Calu3 (cell line): ENCODE results near the gene ZFTA. TPM values are rescaled to one million over a fixed set of nuclear protein-coding genes. Genes with fewer than 3 reads are reported as not detected.
"Not testable (repeated sequence)": the region's sequence is repeated elsewhere in the genome, so short reads cannot be mapped to it uniquely, and the experiment has no call there.

Experiments used
- BruUV-seq: library from RNA; stranded (reverse); fragments of 400-500 nt; replicated peaks from 2 replicates; lab custom pipeline; 2021; lab: Mats Ljungman, UMichigan
- CTCF ChIA-PET: fragments of 300-600 bp; sonication (Branson Sonifier 250); formaldehyde crosslinking; loops from one replicate; lab custom pipeline; 2022; ENCODE audit warnings: antibody characterized with exemption; lab: Charles Lee
- DNase-seq: peaks from one replicate; pipeline ENCODE4 v3.0.0; 2022
- H3K27ac Mint-ChIP-seq: one replicate; pipeline ENCODE4 v1.8.0; 2022; ENCODE audit warnings: mixed read lengths; ENCODE audit not compliant: unreplicated experiment
- H3K27me3 Mint-ChIP-seq: one replicate; pipeline ENCODE4 v1.8.0; 2022; ENCODE audit warnings: mixed read lengths; ENCODE audit not compliant: unreplicated experiment
- H3K36me3 Mint-ChIP-seq: one replicate; pipeline ENCODE4 v1.8.0; 2022; ENCODE audit warnings: mild to moderate bottlenecking, moderate library complexity, mixed read lengths; ENCODE audit not compliant: insufficient read depth, unreplicated experiment
- H3K4me1 Mint-ChIP-seq: one replicate; pipeline ENCODE4 v1.8.0; 2022; ENCODE audit warnings: mild to moderate bottlenecking, low read depth, mixed read lengths; ENCODE audit not compliant: unreplicated experiment
- H3K4me3 Mint-ChIP-seq: one replicate; pipeline ENCODE4 v1.8.0; 2022; ENCODE audit warnings: mild to moderate bottlenecking, low read depth, moderate library complexity, mixed read lengths; ENCODE audit not compliant: unreplicated experiment
- H3K9me3 Mint-ChIP-seq: one replicate; pipeline ENCODE4 v1.8.0; 2022; ENCODE audit warnings: low read depth, mixed read lengths; ENCODE audit not compliant: unreplicated experiment
- intact Hi-C: fragments of 100-400 bp; cut with micrococcal nuclease; formaldehyde crosslinking; loops from one replicate; pipeline ENCODE4 v1.10.0; 2022; ENCODE audit not compliant: unreplicated experiment
- total RNA-seq: library from RNA; stranded (reverse); gene quantifications from 2 replicates; pipeline ENCODE4 v1.2.3, GENCODE V29; 2022
- TF ChIP-seq, protein P1 (sequence below): fragments of 200-600 bp; IDR thresholded peaks from one replicate; pipeline ENCODE4 v1.8.0; 2022; ENCODE audit warnings: antibody characterized with exemption; ENCODE audit not compliant: unreplicated experiment

Gene ZFTA
- total RNA-seq, 1 experiment from 2014 or later, result 12.1 TPM

GRCh38 chr11:63783925-63784592 lies 15.5 kb upstream of the ZFTA start:
- no TSS peak for BruUV-seq

GRCh38 chr11:63782749-63783148 lies 14.2 kb upstream of the ZFTA start:
- no TSS peak for BruUV-seq

More at GRCh38 chr11:63783925-63784592, 15.5 kb upstream of the ZFTA start:
- CTCF ChIA-PET, result no interaction called here
- peaks cover under 1% of the 10 kb centered on the region for H3K27me3 Mint-ChIP-seq
- DNase-seq, result no peak
- TF ChIP-seq, protein P1, sequence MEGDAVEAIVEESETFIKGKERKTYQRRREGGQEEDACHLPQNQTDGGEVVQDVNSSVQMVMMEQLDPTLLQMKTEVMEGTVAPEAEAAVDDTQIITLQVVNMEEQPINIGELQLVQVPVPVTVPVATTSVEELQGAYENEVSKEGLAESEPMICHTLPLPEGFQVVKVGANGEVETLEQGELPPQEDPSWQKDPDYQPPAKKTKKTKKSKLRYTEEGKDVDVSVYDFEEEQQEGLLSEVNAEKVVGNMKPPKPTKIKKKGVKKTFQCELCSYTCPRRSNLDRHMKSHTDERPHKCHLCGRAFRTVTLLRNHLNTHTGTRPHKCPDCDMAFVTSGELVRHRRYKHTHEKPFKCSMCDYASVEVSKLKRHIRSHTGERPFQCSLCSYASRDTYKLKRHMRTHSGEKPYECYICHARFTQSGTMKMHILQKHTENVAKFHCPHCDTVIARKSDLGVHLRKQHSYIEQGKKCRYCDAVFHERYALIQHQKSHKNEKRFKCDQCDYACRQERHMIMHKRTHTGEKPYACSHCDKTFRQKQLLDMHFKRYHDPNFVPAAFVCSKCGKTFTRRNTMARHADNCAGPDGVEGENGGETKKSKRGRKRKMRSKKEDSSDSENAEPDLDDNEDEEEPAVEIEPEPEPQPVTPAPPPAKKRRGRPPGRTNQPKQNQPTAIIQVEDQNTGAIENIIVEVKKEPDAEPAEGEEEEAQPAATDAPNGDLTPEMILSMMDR, result no peak
- no peaks in the 10 kb centered on the region for H3K9me3 Mint-ChIP-seq
- H3K4me1 Mint-ChIP-seq, result no peaks in the 10 kb centered on the region
- no peak overlapping the region for H3K4me3 Mint-ChIP-seq
- intact Hi-C loops, result no loop called here
- H3K36me3 Mint-ChIP-seq, result no peaks in the 10 kb centered on the region
- H3K27ac Mint-ChIP-seq, result no peak overlapping the region

DNA sequence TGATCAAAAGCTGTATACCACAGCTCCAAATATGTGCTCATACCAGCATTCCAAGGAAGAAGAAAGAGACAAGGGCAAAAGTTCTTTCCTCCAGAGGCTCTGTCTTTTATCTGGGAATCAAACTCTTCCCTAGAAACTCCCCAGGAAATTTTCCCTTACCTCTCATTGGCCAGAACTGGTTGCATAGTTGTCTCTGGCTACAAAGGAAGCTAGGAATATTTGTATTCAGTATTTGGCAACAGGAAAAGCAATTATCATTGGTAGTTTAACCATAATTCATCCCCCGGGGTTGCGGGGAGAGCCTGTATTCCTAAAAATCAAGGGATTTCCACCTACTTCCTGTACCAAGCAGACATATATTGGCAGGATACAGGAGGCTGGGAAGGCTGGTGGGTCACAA lies 10.5 kb upstream of the ZFTA start:
- Mint-ChIP-seq H3K9me3 (no peaks in the 10 kb centered on the region), H3K4me1 (no peaks in the 10 kb centered on the region), H3K4me3 (no peak overlapping the region), H3K36me3 (no peaks in the 10 kb centered on the region), H3K27ac (no peak overlapping the region), H3K27me3 (peaks cover 20% of the 10 kb centered on the region)
- intact Hi-C loops, result no loop called here
- no peak for DNase-seq
- CTCF ChIA-PET, result interaction anchor here (1.4 kb wide), 1 partner anchor 10 kb away, joined by 5 read pairs; the partner anchor contains the start of gene ZFTA
- TF ChIP-seq, protein P1, result no peak
- no TSS peak for BruUV-seq

More at GRCh38 chr11:63782749-63783148, 14.2 kb upstream of the ZFTA start:
- TF ChIP-seq, protein P1, result no peak
- no peak overlapping the region for H3K27ac Mint-ChIP-seq
- H3K36me3 Mint-ChIP-seq, result no peaks in the 10 kb centered on the region
- no peak for DNase-seq
- H3K27me3 Mint-ChIP-seq, result peaks cover 14% of the 10 kb centered on the region
- H3K4me1 Mint-ChIP-seq, result no peaks in the 10 kb centered on the region
- CTCF ChIA-PET, result no interaction called here
- no peak overlapping the region for H3K4me3 Mint-ChIP-seq
- no peaks in the 10 kb centered on the region for H3K9me3 Mint-ChIP-seq
- intact Hi-C loops, result no loop called here

DNA sequence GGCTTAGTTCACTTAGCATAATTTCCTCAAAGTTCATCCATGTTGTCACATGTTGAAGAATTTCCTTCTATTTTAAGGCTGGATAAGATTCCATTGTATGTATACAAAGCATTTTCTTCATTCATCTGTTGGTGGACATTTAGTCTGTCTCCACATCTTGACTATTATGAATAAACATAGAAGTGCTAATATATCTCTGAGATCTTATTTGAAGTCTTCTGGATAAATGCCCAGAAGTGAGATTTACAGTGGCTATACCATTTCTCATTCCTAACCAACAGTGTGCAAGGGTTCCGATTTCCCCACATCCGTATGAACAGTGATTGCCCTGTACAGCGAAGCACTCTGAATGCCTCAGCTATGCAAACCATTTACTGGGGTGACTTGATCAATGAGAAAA lies 6.6 kb upstream of the ZFTA start:
- Mint-ChIP-seq H3K27ac (no peak overlapping the region), H3K4me1 (no peaks in the 10 kb centered on the region), H3K9me3 (no peaks in the 10 kb centered on the region), H3K4me3 (no peak overlapping the region), H3K36me3 (no peaks in the 10 kb centered on the region), H3K27me3 (peaks cover 47% of the 10 kb centered on the region)
- TF ChIP-seq, protein P1, result no peak
- intact Hi-C loops, result no loop called here
- BruUV-seq, result no TSS peak
- CTCF ChIA-PET, result no interaction called here
- no peak for DNase-seq

DNA sequence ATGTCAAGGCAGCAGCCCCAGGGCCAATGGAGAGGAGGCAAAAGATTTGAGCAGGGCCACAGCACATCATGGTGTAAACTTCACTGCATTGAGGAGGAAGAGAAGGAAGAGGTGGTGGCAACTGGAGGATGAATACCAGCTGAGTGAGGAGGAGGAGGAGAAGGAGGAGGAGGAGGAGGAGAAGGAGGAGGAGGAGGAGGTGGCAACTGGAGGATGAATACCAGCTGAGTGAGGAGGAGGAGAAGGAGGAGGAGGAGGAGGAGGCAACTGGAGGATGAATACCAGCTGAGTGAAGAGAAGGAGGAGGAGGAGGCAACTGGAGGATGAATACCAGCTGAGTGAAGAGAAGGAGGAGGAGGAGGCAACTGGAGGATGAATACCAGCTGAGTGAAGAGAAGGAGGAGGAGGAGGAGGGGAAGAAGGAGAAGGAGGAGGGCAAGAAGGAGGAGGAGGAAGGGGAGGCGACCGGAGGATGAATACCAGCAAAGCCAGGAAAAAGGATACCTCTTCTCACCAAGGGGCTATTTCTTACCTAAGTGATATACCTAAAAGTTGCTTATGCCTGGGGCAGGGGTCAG lies 3.3 kb upstream of the ZFTA start:
- H3K4me1 Mint-ChIP-seq, H3K4me3 Mint-ChIP-seq, H3K9me3 Mint-ChIP-seq, H3K27ac Mint-ChIP-seq, intact Hi-C loops, DNase-seq, BruUV-seq: not testable (repeated sequence)
- CTCF ChIA-PET, result interaction anchor here (0.6 to 0.7 kb wide), 3 partner anchors 18 to 807 kb away, joined by 3 to 5 read pairs (median 3); no protein-coding TSS in a partner anchor
- Mint-ChIP-seq H3K27me3 (peaks cover 27% of the 10 kb centered on the region), H3K36me3 (peaks cover 10% of the 10 kb centered on the region)
